Cerebellar cortex (tissue), 1 donor: ENCODE data around the gene DACH1.

Experiments used
- DNase-seq: peaks from one replicate; pipeline ENCODE4 v3.0.0-alpha.2; 2015; ENCODE audit warnings: low spot score

DACH1 gene

GRCh38 chr13:71395053-71395452, 472.0 kb downstream of the DACH1 start:
- DNase-seq = no peak

GRCh38 chr13:71394176-71394575, 472.8 kb downstream of the DACH1 start:
- DNase-seq = no peak
